GM18508 (cell line): ENCODE data around the gene CHFR.
A peak's percentile ranks its signal among the peaks of the same experiment; 100 is the strongest.
"Not testable (repeated sequence)": the region's sequence is repeated elsewhere in the genome, so short reads cannot be mapped to it uniquely, and the experiment has no call there.

Source experiments
- ATAC-seq: cut with Tn5 transposase; IDR thresholded peaks from one replicate; pipeline ENCODE4 v1.9.1; 2021; ENCODE audit warnings: moderate number of reproducible peaks; ENCODE audit not compliant: insufficient read depth, unreplicated experiment

CHFR gene

GRCh38 chr12:132887513-132888351 is at the start of gene CHFR:
Gene CHFR, minus strand, starts transcription at chr12:132887605. Its CDS starts 277 bp downstream, at chr12:132887328.
- no peak for ATAC-seq

- not testable (repeated sequence) for ATAC-seq
Measured at GRCh38 chr12:132936921-132937320, 49.5 kb upstream of the CHFR start.

GRCh38 chr12:132936163-132936562 is 48.8 kb upstream of the CHFR start:
- ATAC-seq: no peak

- no peak for ATAC-seq
Measured at GRCh38 chr12:132926415-132926833, 39.0 kb upstream of the CHFR start.

GRCh38 chr12:132925597-132926414 is 38.4 kb upstream of the CHFR start:
- no peak for ATAC-seq

- ATAC-seq: no peak
Measured at GRCh38 chr12:132924356-132924755, 37.0 kb upstream of the CHFR start.

GRCh38 chr12:132923356-132923909 is 36.0 kb upstream of the CHFR start:
- ATAC-seq: no peak

- ATAC-seq: no peak
Measured at GRCh38 chr12:132922676-132923075, 35.3 kb upstream of the CHFR start.

GRCh38 chr12:132921685-132922084 is 34.3 kb upstream of the CHFR start:
- no peak for ATAC-seq

- ATAC-seq: no peak
Measured at GRCh38 chr12:132918680-132919079, 31.3 kb upstream of the CHFR start.

- no peak for ATAC-seq
Measured at GRCh38 chr12:132909030-132909368, 21.6 kb upstream of the CHFR start.

GRCh38 chr12:132908145-132909029 is 21.0 kb upstream of the CHFR start:
- peak; percentile 82 for ATAC-seq

GRCh38 chr12:132907789-132908144 is 20.4 kb upstream of the CHFR start:
- not testable (repeated sequence) for ATAC-seq

GRCh38 chr12:132907216-132907615 is 19.8 kb upstream of the CHFR start:
- ATAC-seq: no peak

GRCh38 chr12:132904718-132905328 is 17.4 kb upstream of the CHFR start:
- no peak for ATAC-seq

- no peak for ATAC-seq
Measured at GRCh38 chr12:132899033-132899432, 11.6 kb upstream of the CHFR start.

GRCh38 chr12:132888852-132889251 is 1.4 kb upstream of the CHFR start:
- no peak for ATAC-seq

- no peak for ATAC-seq
Measured at GRCh38 chr12:132886529-132887477, 602 bp downstream of the CHFR start.

GRCh38 chr12:132881818-132882217 is 5.6 kb downstream of the CHFR start:
- no peak for ATAC-seq
